Activated T-helper 1 cell treated with anti-CD3 and anti-CD28 coated beads, Interleukin-2, amount 50 U/mL, for 16 hours (primary cell): Measurements from ENCODE around the gene CTBS.
"Not testable (repeated sequence)": the region's sequence is repeated elsewhere in the genome, so short reads cannot be mapped to it uniquely, and the experiment has no call there.

Source experiments
- DNase-seq, 2 donors: peaks; one replicate each; pipeline ENCODE4 v3.0.0-alpha.2; 2020; ENCODE audit warnings: low read depth in 1 of 2, low spot score in 1 of 2

CTBS gene, protein sequence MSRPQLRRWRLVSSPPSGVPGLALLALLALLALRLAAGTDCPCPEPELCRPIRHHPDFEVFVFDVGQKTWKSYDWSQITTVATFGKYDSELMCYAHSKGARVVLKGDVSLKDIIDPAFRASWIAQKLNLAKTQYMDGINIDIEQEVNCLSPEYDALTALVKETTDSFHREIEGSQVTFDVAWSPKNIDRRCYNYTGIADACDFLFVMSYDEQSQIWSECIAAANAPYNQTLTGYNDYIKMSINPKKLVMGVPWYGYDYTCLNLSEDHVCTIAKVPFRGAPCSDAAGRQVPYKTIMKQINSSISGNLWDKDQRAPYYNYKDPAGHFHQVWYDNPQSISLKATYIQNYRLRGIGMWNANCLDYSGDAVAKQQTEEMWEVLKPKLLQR

DNA sequence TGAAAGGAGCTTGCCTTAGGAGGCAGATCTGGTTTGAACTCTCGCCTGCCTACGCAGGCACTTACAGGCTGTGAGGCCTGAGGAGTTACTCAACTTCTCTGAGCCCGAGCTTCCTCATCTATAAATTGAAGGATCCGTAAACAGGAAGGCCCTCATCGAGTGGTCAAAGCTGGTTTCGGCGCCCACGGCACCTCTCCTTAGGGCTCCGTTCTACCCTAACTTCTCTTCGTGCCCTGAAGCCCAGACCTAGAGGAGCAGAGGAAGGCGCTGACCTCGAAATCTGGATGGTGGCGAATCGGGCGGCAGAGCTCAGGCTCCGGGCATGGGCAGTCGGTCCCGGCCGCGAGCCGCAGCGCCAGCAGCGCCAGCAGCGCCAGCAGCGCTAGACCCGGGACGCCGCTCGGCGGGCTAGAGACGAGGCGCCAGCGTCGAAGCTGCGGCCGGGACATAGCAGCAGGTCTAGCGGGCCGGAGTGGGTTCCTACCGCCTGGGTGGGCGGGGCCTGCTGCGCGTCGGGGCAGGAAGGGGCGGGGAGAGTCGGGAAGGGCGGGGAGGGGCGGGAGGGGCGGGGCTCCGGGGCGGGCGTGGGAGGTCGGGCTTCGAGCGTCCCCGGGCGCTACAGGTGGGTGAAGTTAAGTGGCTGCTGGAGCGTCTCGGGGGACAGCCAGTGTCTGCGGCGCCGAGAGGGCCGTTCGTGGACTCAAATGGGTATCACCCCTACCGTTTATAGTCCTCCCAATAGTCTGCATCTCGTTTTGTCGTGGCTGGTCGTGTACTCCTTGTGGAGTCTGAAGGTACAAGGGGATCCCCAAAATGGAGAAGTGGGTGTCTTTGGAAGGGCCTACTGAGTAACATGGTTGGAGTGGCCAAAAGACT lies at the start of gene CTBS:
CTBS (minus strand) TSS at position 474 of the 876 bp plus-strand sequence; CDS start at position 449, 25 bp downstream.
- peak; percentile 56 to 77 for DNase-seq

DNA sequence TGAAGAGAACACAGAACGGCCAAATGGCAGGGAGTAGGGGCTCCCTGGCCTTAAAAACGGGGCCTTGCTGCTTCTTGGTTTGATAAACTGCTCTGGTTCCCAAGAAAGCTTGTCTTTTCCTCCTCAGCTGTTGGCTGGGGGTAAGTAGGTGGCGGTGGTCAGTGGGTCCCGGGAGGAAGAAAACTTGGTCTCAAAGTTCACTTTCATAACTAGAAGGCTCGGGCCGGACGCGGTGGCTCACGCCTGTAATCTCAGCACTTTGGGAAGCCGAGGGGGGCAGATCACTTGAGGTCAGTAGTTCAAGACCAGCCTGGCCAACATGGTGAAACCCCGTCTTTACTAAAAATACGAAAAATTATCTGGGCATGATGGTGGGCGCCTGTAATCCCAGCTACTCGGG lies 47.3 kb upstream of the CTBS start:
- no peak for DNase-seq

DNA sequence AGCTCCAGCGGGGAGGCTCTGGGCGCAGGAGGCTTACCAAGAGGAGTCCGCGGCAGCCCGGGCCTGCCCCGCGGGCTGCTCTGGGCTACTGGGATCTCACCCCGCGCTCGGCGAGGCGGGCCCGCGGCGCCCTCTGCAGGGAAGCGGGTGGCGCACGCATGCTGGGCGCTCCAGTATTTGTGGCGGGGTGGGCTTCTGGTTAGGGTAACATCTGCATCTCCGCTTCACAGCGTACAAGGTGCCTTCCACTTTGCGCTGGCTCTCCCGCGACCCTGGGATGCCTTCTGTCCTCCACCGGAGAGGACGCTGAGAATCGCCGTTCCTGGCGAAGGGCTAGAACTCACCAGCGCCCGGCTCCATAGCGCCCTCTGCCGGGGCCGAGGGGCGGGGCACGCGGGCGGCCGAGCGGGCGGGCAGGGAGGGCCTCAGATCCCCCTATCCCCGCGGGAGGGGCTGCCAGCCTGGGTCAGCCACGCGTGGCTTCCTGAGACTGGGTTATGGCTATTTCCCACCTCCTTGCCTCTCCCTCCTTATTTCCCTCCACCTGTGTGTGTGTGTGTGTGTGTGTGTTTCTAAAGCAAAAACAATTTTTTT lies 46.6 kb upstream of the CTBS start:
- DNase-seq: peak; percentile 56 to 70

DNA sequence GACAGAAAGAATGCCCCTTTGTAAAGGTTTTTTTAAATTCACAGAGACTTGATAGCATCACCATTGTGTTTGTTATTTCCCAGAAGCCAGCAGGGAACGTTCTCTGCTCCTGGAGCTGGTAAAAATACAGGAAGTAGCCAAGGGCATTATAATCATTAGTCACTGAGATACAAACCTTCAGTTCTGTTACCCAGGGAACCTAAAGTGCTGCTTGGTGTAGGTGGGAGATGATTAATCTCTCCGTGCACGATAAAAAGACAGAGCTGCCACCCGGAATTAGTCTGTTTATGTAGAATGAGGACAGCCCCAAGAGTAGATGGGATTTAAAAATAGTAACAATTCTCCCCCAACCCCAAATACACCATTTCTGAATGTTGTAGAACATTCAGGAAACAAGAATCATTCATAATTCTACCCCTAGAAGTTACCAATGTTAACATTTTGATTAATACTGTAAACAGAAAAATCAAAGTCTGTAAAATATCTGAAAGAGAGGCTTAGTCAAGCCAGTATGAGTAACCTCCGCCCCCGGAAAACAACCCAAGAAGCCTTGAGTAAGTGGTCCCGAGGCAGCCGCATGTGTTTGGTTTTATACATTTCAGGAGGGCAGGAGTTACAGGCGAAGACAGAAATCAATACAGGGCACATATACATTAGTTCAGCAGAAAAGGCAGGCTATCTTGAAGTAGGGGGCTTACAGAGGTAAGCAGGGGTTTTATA lies 45.3 kb upstream of the CTBS start:
- peak in 1 of 2 donors; percentile 14 for DNase-seq

DNA sequence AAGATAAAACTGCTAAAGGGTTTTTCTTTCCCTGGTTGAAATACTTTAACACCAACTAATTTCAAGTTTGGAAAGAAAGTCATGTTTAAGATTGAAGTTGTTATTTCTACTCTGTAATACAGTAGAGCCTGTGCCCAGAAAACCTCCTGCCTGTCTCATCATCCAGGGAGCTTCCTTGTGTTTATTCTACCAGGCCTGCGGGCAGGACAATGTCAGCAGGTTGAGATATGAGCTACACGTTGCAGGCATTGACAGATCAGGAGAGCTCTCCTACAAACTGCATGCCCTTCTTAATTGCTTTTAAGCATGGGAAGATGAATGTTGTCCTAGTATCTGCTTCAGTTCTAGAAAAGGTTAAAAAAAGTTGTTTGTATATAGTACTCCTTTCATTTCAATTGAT lies 43.1 kb upstream of the CTBS start:
- DNase-seq: no peak

DNA sequence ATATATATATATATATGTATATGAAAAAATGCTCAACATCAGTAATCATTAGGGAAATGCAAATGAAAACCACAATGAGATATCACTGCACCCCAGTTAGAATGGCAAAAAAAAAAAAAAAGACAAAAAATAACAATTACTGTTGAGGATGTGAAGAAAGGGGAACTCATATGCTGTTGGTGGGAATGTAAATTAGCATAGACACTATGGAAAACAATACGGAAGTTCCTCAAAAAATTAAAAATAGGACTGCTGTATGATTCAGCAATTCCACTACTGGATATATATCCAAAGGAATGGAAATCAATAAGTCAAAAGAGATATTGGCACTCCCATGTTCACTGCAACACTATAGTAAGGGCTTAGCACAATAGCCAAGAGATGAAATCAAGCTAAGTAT lies 41.5 kb upstream of the CTBS start:
- DNase-seq: no peak

DNA sequence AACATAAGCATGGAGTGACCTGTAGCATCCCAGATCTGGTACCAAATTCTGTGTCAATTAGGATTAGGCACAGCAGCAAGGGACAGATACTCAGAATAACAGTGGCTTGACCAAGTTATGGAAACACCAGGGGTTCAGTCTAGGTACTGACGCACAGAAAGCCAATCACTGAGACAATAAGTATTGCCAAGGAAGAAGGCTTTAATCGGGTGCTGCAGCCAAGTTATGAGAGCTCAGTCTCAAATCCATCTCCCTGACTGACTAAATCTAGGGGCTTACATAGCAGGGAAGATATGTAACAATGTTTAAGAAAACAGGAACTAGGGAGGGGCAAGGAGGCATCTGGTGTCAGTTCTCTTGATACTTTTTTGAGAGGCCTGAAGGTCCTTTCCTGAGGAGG lies 39.6 kb upstream of the CTBS start:
- DNase-seq: no peak

DNA sequence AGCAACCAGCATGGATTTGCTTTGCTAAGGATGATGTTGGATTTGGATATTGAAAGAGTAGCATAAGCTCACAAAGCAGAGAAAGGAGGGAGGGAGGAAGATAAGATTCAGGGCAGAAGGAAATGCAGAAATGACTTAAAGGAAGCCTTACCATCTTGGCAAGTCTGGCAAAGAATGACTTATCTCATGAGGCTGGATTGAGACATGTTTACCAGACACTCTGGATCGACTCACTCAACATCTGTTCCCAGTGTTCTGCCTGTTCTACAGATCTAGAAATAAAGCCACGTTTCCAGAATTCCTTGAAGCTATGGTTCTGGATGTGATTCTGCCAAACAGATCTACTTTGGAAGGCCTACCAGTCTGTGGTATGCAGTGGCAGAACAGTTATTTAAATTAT lies 38.8 kb upstream of the CTBS start:
- no peak for DNase-seq

DNA sequence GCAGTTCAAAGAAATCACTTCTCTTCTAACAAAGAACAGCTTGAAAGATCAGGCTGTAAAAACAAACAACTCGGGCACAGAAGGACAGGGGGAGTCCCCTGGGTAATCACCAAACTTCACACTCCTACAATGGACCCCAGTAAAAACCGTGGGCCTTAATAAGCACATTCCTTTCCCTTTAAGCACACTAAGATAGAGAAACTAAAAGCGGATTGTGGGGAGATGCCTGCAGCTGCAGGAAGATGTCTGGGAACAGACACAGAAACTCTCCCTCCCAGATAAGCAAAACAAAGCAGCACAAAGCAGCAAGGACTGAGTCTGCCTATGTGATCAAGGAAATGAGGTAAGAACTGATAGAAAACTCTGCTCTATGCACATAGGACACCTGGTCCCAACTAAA lies 37.6 kb upstream of the CTBS start:
- no peak for DNase-seq

DNA sequence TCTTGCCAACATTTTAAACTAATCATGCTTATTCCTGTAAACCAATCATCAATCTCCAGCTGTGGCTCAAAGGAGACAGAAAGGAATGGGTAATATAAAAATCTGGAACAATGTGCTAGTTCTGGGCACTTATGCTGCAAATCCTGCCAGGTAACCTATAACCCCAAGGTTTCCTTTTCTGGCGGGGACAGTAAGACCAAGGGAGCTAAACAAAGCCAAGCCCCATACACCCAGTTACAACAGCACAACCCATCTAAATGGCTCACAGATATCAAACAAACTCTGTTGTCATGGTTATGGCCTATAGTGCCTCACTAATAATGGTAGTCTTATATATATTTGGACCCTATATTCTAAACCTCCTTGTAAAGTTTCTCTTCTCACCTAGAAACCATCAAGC lies 36.9 kb upstream of the CTBS start:
- DNase-seq: no peak

DNA sequence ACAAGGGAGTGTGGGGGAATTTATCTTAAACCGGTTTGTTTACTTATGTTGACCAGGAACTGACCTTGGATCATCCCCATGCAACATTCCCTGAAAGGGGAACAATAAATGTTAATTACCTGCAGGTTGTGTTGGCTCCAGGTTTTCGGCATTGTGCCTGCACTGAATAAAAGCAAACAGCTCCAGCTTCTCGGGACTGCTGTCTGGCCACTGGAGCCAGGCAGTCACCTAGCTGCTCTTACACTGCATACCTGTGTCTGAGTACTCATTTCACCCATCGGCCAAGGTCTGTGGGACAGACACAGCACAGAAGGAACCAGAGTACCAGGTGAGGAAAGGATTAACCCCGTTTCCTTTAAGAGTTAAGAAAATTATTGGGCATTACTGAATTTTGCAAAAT lies 32.7 kb upstream of the CTBS start:
- DNase-seq: no peak

DNA sequence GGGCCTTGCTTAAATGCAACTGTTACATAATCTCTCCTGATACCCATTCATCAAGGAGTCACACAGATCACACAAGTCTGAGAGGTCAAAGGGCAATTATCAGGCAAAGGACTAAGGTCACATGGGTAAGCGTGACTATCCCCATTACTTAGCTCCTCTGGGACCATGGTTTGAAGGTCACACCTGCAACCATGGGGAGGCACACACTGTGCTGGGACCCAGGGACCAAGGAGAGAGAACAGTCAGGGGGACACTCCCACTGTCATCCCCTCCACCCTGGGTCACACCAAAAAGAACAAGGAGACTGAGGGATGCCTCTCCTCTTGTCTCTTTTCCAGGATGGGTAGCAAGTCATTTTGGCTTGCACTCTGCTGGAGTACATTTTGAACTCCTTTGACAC lies 30.9 kb upstream of the CTBS start:
- DNase-seq: no peak

DNA sequence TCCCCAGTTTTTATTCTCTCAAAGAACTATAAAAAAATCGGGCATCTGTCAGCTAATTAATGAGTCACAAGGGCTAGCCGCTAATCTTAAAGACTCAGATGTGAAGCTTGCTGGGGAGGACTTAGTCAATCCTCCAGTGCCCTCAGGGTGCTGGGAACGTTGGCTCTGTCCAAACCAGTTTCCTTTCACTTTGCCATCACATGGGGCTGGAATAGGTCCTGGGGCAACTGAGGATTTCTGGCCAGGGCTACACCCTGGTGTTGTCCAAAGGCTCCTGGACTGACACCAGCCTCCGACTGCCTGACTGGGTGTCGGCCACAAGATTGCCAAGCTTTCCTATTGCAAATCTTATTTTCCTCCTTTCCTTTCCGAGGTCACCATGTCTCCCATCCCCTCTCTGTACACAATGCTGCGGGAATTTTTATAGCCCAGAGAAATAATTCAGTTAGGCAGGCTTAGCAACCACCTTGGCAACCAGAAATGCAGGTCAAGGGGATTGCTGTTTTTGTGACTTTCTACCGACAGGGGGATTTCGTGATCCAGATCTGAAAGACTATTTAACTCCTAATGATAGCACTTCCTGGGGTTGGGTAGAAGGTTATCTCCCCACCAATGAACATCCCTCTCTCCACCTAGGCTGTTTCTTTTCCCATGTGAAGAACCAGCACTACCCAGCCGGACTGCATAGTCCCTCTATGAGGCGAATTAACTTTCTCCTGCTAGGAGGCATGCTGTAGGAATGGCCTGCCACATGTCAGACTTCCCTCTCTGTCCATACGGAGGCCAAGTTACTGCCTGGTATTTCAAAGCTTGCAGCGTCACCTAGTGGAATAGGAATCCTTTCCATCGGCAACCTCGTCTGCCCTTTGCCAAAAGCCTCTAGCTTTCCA lies 29.9 kb upstream of the CTBS start:
- no peak for DNase-seq

DNA sequence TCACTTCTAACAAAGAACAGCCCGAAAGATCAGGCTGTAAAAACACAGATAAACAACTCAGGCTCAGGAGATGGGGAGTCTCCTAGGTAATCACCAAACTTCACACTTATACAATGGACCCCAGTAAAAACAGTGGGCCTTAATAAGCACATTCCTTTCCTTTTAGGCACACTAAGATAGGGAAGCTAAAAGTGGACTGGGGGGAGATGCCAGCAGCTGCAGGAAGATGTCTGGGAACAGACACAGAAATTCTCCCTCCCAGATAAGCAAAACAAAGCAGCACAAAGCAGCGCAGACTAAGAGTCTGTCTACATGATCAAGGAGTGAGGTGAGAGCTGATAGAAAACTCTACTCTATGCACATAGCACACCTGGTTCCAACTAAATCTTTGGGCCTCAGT lies 29.0 kb upstream of the CTBS start:
- no peak for DNase-seq

DNA sequence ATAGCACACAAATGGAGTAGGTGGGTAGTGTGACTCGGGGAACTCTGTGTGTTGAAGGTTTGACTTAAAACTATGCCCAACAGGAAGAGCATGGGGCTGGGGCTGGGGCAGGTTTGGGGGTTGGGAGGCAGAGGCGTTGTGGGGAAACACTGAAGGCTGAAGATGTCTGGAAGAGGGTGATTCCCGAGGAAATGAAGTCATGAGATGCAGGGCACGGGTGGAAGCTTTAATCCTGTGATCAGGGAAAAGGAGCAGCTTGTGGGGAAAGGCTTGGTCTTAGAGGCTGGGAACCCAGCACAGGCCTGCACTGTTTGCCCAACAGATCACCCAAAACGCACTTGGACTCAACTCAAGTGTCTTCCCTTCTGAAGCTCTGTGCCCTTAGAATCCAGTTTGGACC lies 26.6 kb upstream of the CTBS start:
- no peak for DNase-seq

DNA sequence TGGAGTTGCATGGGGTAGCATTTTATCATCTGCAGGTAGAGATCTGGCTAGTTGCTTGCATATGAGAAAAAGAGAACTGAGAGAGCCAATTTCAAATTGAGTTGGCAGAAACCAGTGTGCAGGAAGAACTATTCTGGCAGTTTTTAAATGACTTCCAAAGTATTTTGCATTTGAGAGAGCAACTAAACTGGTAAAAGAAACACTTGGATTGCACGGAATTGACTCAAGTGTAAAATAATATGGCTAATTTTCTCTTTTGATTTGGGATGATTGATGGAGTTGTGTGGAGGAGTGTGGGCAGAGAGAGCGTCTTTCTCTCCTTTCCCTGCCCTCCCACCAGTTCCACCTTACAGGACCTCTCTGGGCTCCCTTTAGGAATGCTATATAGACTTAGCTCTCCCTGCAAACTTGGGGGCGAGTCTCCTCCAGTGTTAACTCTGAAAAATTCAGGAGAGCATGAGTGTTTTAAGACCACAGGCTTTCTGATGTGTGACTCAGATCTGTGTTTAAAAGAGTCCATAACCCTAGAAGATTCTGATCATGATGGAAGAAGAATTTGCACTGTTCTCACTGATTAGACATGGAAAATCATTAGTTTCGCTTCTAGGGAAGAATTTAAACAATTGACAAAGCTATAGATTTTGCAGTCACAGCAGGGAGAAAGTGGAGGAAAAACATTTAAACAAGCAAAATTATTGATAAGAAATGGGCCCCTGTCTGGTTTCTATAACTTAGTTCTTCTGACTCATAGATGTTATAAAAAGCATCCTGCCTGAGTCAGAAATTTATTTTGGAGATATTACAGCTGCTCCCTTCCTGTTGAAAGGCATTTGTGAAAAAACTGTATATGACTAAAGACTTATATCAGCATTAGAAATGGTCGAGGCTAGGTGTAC lies 24.9 kb upstream of the CTBS start:
- no peak for DNase-seq

DNA sequence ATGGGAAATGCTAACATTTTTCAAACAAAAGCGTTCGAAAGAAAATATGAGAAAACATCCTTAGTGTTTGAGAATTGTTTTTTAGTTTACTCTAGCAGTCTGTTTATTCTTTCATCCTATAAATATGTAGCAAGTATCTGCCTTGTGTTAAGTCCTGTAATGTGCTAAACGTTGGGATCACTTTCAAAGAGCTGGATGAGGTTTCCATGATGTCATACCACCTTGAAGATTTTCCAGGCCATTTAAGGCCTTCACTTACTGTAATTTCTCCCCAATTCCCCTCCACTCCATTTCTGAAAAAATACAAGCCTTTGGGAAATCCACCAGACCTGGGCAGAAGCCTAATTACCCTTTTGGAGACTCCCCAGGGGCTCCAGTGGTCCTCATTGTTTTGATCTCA lies 24.2 kb upstream of the CTBS start:
- no peak for DNase-seq

DNA sequence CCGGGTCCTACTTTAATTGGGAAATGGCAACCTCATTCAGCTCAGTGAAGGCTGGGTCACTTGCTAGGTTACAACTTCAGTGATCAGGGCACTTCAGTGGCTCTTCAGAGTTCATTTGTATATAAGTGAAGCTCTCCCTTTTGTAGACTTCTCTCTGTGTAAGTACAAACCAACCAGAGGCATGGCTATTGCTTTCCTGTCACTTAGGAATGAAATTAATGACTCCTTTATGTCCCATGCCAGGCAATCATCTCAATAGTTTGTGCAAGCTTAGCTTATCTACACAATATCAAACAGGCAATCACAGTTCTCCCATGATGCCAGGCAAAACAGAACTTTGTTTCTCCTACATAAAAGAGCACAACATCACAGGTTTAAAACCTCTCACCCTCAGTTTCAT lies 22.8 kb upstream of the CTBS start:
- no peak for DNase-seq

DNA sequence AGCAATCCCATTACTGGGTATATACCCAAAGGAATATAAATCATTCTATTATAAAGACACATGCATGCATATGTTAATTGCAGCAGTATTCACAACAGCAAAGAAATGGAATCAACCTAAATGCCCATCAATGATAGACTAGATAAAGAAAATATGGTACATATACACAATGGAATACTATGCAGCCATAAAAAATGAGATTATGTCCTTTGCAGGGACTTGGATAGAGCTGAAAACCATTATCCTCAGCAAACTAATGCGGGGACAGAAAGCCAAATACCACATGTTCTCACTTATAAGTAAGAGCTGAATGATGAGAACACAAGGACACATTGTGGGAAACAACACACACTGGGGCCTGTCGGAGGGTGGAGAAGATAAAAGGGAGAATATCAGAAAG lies 20.7 kb upstream of the CTBS start:
- DNase-seq: not testable (repeated sequence)
